H9 (cell line): Measurements from ENCODE around the gene HSD11B1. TPM values are rescaled to one million over a fixed set of nuclear protein-coding genes. Genes with fewer than 3 reads are reported as not detected.

ENCODE experiments used
- DNase-seq: peaks from one replicate; pipeline ENCODE4 v3.0.0-alpha.2; 2017
- H2AFZ ChIP-seq: one replicate; pipeline ENCODE4 v1.6.1; 2013; ENCODE audit warnings: mild to moderate bottlenecking, low read length, control low read depth, moderate library complexity
- H2AK5ac ChIP-seq: 2 replicates; pipeline ENCODE4 v1.6.1; 2013; ENCODE audit warnings: low read length, control low read depth, mixed read lengths; ENCODE audit not compliant: insufficient read length
- H2BK120ac ChIP-seq: one replicate; pipeline ENCODE4 v1.6.1; 2013; ENCODE audit warnings: low read depth, mild to moderate bottlenecking, low read length, control low read depth, inconsistent platforms; ENCODE audit not compliant: poor library complexity, severe bottlenecking
- H2BK12ac ChIP-seq: 2 replicates; pipeline ENCODE4 v1.6.1; 2013; ENCODE audit warnings: low read length, control low read depth, mixed read lengths, low read depth; ENCODE audit not compliant: insufficient read length
- H2BK15ac ChIP-seq: 2 replicates; pipeline ENCODE4 v1.6.1; 2013; ENCODE audit warnings: low read depth, low read length, control low read depth
- H2BK20ac ChIP-seq: one replicate; pipeline ENCODE4 v1.6.1; 2013; ENCODE audit warnings: low read depth, mild to moderate bottlenecking, low read length, control low read depth, inconsistent platforms; ENCODE audit not compliant: poor library complexity, severe bottlenecking
- H2BK5ac ChIP-seq: 2 replicates; pipeline ENCODE4 v1.6.1; 2013; ENCODE audit warnings: low read length, control low read depth, mixed read lengths; ENCODE audit not compliant: insufficient read length
- H3K14ac ChIP-seq: 2 replicates; pipeline ENCODE4 v1.6.1; 2013; ENCODE audit warnings: low read length, control low read depth; ENCODE audit not compliant: insufficient read depth
- H3K18ac ChIP-seq: 2 replicates; pipeline ENCODE4 v1.6.1; 2013; ENCODE audit warnings: low read depth, mild to moderate bottlenecking, mixed read lengths, low read length, control low read depth; ENCODE audit not compliant: insufficient read length
- H3K23ac ChIP-seq: 2 replicates; pipeline ENCODE4 v1.6.1; 2013; ENCODE audit warnings: low read length, control low read depth, mixed read lengths, low read depth; ENCODE audit not compliant: insufficient read length
- H3K23me2 ChIP-seq: 2 replicates; pipeline ENCODE4 v1.6.1; 2013; ENCODE audit warnings: low read depth, mild to moderate bottlenecking, mixed read lengths, low read length, control low read depth; ENCODE audit not compliant: insufficient read length, poor library complexity, severe bottlenecking
- H3K27ac ChIP-seq: 2 replicates; pipeline ENCODE4 v1.5.1; 2013; ENCODE audit warnings: low read length, control low read depth, mixed read lengths, low read depth; ENCODE audit not compliant: insufficient read length
- H3K27me3 ChIP-seq: 2 replicates; pipeline ENCODE4 v1.6.1; 2013; ENCODE audit warnings: low read length, control low read depth, inconsistent platforms; ENCODE audit not compliant: insufficient read depth
- H3K4ac ChIP-seq: 2 replicates; pipeline ENCODE4 v1.6.1; 2013; ENCODE audit warnings: low read depth, mild to moderate bottlenecking, control low read depth, inconsistent platforms, low read length, moderate library complexity
- H3K4me1 ChIP-seq: 2 replicates; pipeline ENCODE4 v1.6.1; 2013; ENCODE audit warnings: low read length, control low read depth, inconsistent platforms; ENCODE audit not compliant: insufficient read depth
- H3K4me2 ChIP-seq: 2 replicates; pipeline ENCODE4 v1.6.1; 2013; ENCODE audit warnings: low read length, control low read depth, mixed read lengths; ENCODE audit not compliant: insufficient read length, insufficient read depth
- H3K56ac ChIP-seq: 2 replicates; pipeline ENCODE4 v1.6.1; 2013; ENCODE audit warnings: low read depth, mild to moderate bottlenecking, mixed read lengths, low read length, control low read depth; ENCODE audit not compliant: insufficient read length
- H3K79me1 ChIP-seq: 2 replicates; pipeline ENCODE4 v1.6.1; 2013; ENCODE audit warnings: low read depth, mild to moderate bottlenecking, moderate library complexity, low read length, control low read depth, inconsistent platforms; ENCODE audit not compliant: insufficient read depth, poor library complexity, severe bottlenecking
- H3K79me2 ChIP-seq: 2 replicates; pipeline ENCODE4 v1.6.1; 2013; ENCODE audit warnings: low read length, control low read depth, inconsistent platforms; ENCODE audit not compliant: insufficient read depth
- H3K9ac ChIP-seq: 2 replicates; pipeline ENCODE4 v1.6.1; 2013; ENCODE audit warnings: low read length, control low read depth, mixed read lengths; ENCODE audit not compliant: insufficient read length; ENCODE audit errors: extremely low read depth
- H3K9me3 ChIP-seq: one replicate; pipeline ENCODE4 v1.6.1; 2013; ENCODE audit warnings: low read depth, low read length, inconsistent platforms; ENCODE audit not compliant: control insufficient read depth
- H3T11ph ChIP-seq: one replicate; pipeline ENCODE4 v1.6.1; 2013; ENCODE audit warnings: mild to moderate bottlenecking, low read length, control low read depth, inconsistent platforms
- H4K20me1 ChIP-seq: one replicate; pipeline ENCODE4 v1.6.1; 2013; ENCODE audit not compliant: control insufficient read depth, insufficient read length, insufficient read depth
- H4K5ac ChIP-seq: 2 replicates; pipeline ENCODE4 v1.6.1; 2013; ENCODE audit warnings: low read depth, mild to moderate bottlenecking, mixed read lengths, low read length, control low read depth; ENCODE audit not compliant: insufficient read length
- H4K8ac ChIP-seq: replicated peaks from 2 replicates; pipeline ENCODE4 v1.6.1; 2013; ENCODE audit warnings: low read length, control low read depth, mixed read lengths, low read depth; ENCODE audit not compliant: insufficient read length
- H4K91ac ChIP-seq: 2 replicates; pipeline ENCODE4 v1.6.1; 2013; ENCODE audit warnings: low read depth, mild to moderate bottlenecking, moderate library complexity, mixed read lengths, low read length, control low read depth; ENCODE audit not compliant: insufficient read length
- H3K27ac Mint-ChIP-seq, 3 experiments: 2 replicates in 2 of 3; 3 replicates in 1 of 3; pipeline ENCODE4 v1.8.0; 2020 to 2021; ENCODE audit warnings: mixed read lengths in 3 of 3, mild to moderate bottlenecking in 1 of 3, moderate library complexity in 1 of 3
- H3K27me3 Mint-ChIP-seq: 2 replicates; pipeline ENCODE4 v1.8.0; 2021; ENCODE audit warnings: low read depth, mild to moderate bottlenecking, moderate library complexity, mixed read lengths
- H3K36me3 Mint-ChIP-seq, 3 experiments: 2 replicates in 2 of 3; 3 replicates in 1 of 3; pipeline ENCODE4 v1.8.0; 2020 to 2021; ENCODE audit warnings: low read depth in 3 of 3, mixed read lengths in 3 of 3; ENCODE audit not compliant: insufficient read depth in 1 of 3
- H3K4me1 Mint-ChIP-seq, 2 experiments: 2 replicates each; pipeline ENCODE4 v1.8.0; 2020; ENCODE audit warnings: mixed read lengths in 2 of 2
- H3K4me3 Mint-ChIP-seq, 2 experiments: 2 replicates in 1 of 2; 3 replicates in 1 of 2; pipeline ENCODE4 v1.8.0; 2020 to 2021; ENCODE audit warnings: mild to moderate bottlenecking in 2 of 2, mixed read lengths in 2 of 2, moderate library complexity in 1 of 2
- H3K9me3 Mint-ChIP-seq, 2 experiments: 2 replicates in 1 of 2; 3 replicates in 1 of 2; pipeline ENCODE4 v1.8.0; 2020; ENCODE audit warnings: mild to moderate bottlenecking in 2 of 2, mixed read lengths in 2 of 2, moderate library complexity in 1 of 2
- CTCF ChIP-seq: fragments of 200-600 bp; sonication (generic); conservative IDR thresholded peaks from 3 replicates; pipeline ENCODE4 v1.8.0; 2021; ENCODE audit warnings: antibody characterized with exemption, mild to moderate bottlenecking
- total RNA-seq: library from RNA; stranded (reverse); gene quantifications from 2 replicates; pipeline ENCODE4 v1.2.1, GENCODE V29; 2021

Gene HSD11B1
- total RNA-seq, 1 experiment from 2014 or later, result not detected

GRCh38 chr1:209767096-209767495 is 62.5 kb downstream of the HSD11B1 start:
- Histone ChIP-seq H4K5ac (no peak overlapping the region), H3K4me2 (no peak overlapping the region), H3K27ac (no peak overlapping the region), H4K20me1 (peaks cover 3% of the 10 kb centered on the region), H2BK20ac (no peak overlapping the region), H3K4ac (no peak overlapping the region), H3K23me2 (no peaks in the 10 kb centered on the region), H2BK12ac (no peak overlapping the region), H3K4me1 (no peaks in the 10 kb centered on the region), H2AK5ac (no peak overlapping the region), H2AFZ (no peak overlapping the region), H3K18ac (no peak overlapping the region), H3K79me1 (no peaks in the 10 kb centered on the region), H2BK5ac (no peak overlapping the region), H3K23ac (no peak overlapping the region), H3K27me3 (no peaks in the 10 kb centered on the region), H3K56ac (no peak overlapping the region), H2BK120ac (no peak overlapping the region), H3K79me2 (no peaks in the 10 kb centered on the region), H2BK15ac (no peak overlapping the region), H3T11ph (no peak overlapping the region), H3K9ac (no peak overlapping the region), H4K8ac (no peak overlapping the region), H3K14ac (no peak overlapping the region), H3K9me3 (no peaks in the 10 kb centered on the region), H4K91ac (no peak overlapping the region)
- DNase-seq, result no peak
- TF ChIP-seq CTCF, result no peak
- Mint-ChIP-seq H3K4me3 (no peak overlapping the region), H3K36me3 (no peaks in the 10 kb centered on the region; a peak in 1 of 7 replicates), H3K27ac (no peak overlapping the region), H3K9me3 (no peaks in the 10 kb centered on the region; a peak in 1 of 5 replicates), H3K4me1 (peaks cover 0 to 6% of the 10 kb centered on the region in 2 experiments; a peak in 1 of 4 replicates), H3K27me3 (peaks cover 5% of the 10 kb centered on the region)
